ENCODE data around the gene PDCD7. TPM values are rescaled to one million over a fixed set of nuclear protein-coding genes. Genes with fewer than 3 reads are reported as not detected.

PDCD7 gene
- total RNA-seq, 1 experiment from 2014 or later = 31.6 TPM

- BruUV-seq (replicated peaks) = no TSS peak
- ChIA-PET CTCF (no interaction called here), POLR2A (no interaction called here), RAD21 (ENCODE audit: low non-redundant PET in 1 of 2, low total read pairs in 2 of 2, uncharacterized antibody in 2 of 2, unreplicated experiment in 2 of 2) (no interaction called here)
- Histone ChIP-seq H3K27me3 (ENCODE audit: insufficient read depth, low read length) (no peaks in the 10 kb centered on the region), H4K20me1 (ENCODE audit: insufficient read depth) (no peaks in the 10 kb centered on the region), H2AFZ (ENCODE audit: low read depth, low read length, poor library complexity, severe bottlenecking) (no peak overlapping the region), H3K79me2 (ENCODE audit: insufficient read depth, low read length) (no peaks in the 10 kb centered on the region), H3K4me2 (ENCODE audit: low read length) (no peak overlapping the region), H3K4me1 (ENCODE audit: control insufficient read depth in 1 of 2, insufficient read depth in 2 of 2, low read length in 2 of 2) (no peaks in the 10 kb centered on the region), H3K36me3 (ENCODE audit: control insufficient read depth in 1 of 2, insufficient read depth in 2 of 2, low read length in 2 of 2) (no peaks in the 10 kb centered on the region), H3K9ac (ENCODE audit: low read length) (no peak overlapping the region), H3K4me3 (replicated peaks in 1 of 2; ENCODE audit: low read depth in 1 of 2, low read length in 2 of 2) (no peak overlapping the region), H3K27ac (ENCODE audit: low read depth, low read length) (no peak overlapping the region), H3K9me3 (ENCODE audit: control insufficient read depth in 1 of 2, insufficient read depth in 1 of 2, low read depth in 1 of 2, low read length in 2 of 2) (no peaks in the 10 kb centered on the region), H3K9me2 (ENCODE audit: insufficient read depth) (no peaks in the 10 kb centered on the region)
- TF ChIP-seq EZH2phosphoT487 (IDR thresholded peaks at IDR 0.05; ENCODE audit: borderline replicate concordance) = no peak
- TF ChIP-seq JUND (IDR thresholded peaks at IDR 0.05) = no peak
- no peak for TF ChIP-seq CTCF (IDR thresholded peaks at IDR 0.05 in 2 of 3, conservative IDR thresholded peaks at IDR 0.05 in 1 of 3; ENCODE audit: borderline replicate concordance in 1 of 3, insufficient read depth in 1 of 3, low read depth in 2 of 3, low read length in 2 of 3)
- no peak for TF ChIP-seq POLR2AphosphoS5 (IDR thresholded peaks at IDR 0.05; ENCODE audit: low read depth, low read length)
- no peak for TF ChIP-seq EZH2 (IDR thresholded peaks at IDR 0.05)
- no peak for TF ChIP-seq ZNF274 (IDR thresholded peaks at IDR 0.05; ENCODE audit: low read depth, low read length)
- no peak for TF ChIP-seq POLR2A (IDR thresholded peaks at IDR 0.05; ENCODE audit: borderline replicate concordance, extremely low read depth, insufficient read depth, insufficient read length)
- no peak for TF ChIP-seq ATF3 (IDR thresholded peaks at IDR 0.05)
- TF ChIP-seq SIN3A (IDR thresholded peaks at IDR 0.05; ENCODE audit: low read depth) = no peak
- TF ChIP-seq CEBPB (IDR thresholded peaks at IDR 0.05; ENCODE audit: low read depth) = no peak
- no peak for TF ChIP-seq CBX3 (IDR thresholded peaks at IDR 0.05; ENCODE audit: low read depth)
- TF ChIP-seq MAX (IDR thresholded peaks at IDR 0.05) = no peak
- no peak for TF ChIP-seq YY1 (IDR thresholded peaks at IDR 0.05; ENCODE audit: extremely low read depth, insufficient replicate concordance, low read depth, low read length)
- TF ChIP-seq SP1 (IDR thresholded peaks at IDR 0.05; ENCODE audit: low read depth) = no peak
- no peak for TF ChIP-seq ELF1 (IDR thresholded peaks at IDR 0.05; ENCODE audit: borderline replicate concordance, low read depth)
- intact Hi-C loops (cut with micrococcal nuclease) = no loop called here
- DNase-seq (ENCODE audit: low read depth, low spot score) (no peak), ATAC-seq (no peak)
Measured at GRCh38 chr15:65071381-65071811, 62.2 kb downstream of the PDCD7 start.
